Prostate gland (tissue), 2 donors: ENCODE results near the gene GOLGA2. TPM values are rescaled to one million over a fixed set of nuclear protein-coding genes. Genes with fewer than 3 reads are reported as not detected.
A peak's percentile ranks its signal among the peaks of the same experiment; 100 is the strongest.

Source experiments
- DNase-seq: peaks from one replicate; pipeline ENCODE4 v3.0.0-alpha.2; 2019; ENCODE audit warnings: low spot score
- H3K27ac ChIP-seq, 2 donors: fragments of 200-600 bp; sonication (generic); 2 replicates each; pipeline ENCODE4 v1.5.1; 2017 to 2019
- H3K27me3 ChIP-seq: fragments of 200-600 bp; sonication (generic); replicated peaks from 2 replicates; pipeline ENCODE4 v1.5.1; 2019; ENCODE audit not compliant: insufficient read depth
- H3K36me3 ChIP-seq, 2 donors: fragments of 200-600 bp; sonication (generic); 1 replicate in 1 of 2; 2 replicates in 1 of 2; pipeline versions ENCODE4 v1.5.1 to v1.8.1; 2017 to 2019
- H3K4me1 ChIP-seq: fragments of 200-600 bp; sonication (generic); replicated peaks from 2 replicates; pipeline ENCODE4 v1.5.1; 2019
- H3K4me3 ChIP-seq, 2 donors: fragments of 200-600 bp; sonication (generic); 2 replicates each; pipeline ENCODE4 v1.5.1; 2017 to 2019
- H3K9me3 ChIP-seq: fragments of 200-600 bp; sonication (generic); 2 replicates; pipeline ENCODE4 v1.5.1; 2017
- CTCF ChIP-seq, 4 experiments: fragments of 200-600 bp in 2 of 4; fragments of 450-650 bp in 2 of 4; sonication (generic) in 2 of 4; IDR thresholded peaks; 1 replicate in 3 of 4; 2 replicates in 1 of 4; pipeline ENCODE4 v1.5.1; 2016 to 2019; ENCODE audit warnings: antibody characterized with exemption in 4 of 4, mild to moderate bottlenecking in 2 of 4, moderate library complexity in 2 of 4
- POLR2A ChIP-seq: fragments of 450-650 bp; IDR thresholded peaks from one replicate; pipeline ENCODE4 v1.6.1; 2016; ENCODE audit warnings: antibody characterized with exemption, mild to moderate bottlenecking
- POLR2AphosphoS5 ChIP-seq: sonication (generic); formaldehyde crosslinking; IDR thresholded peaks from one replicate; pipeline ENCODE4 v1.6.1; 2017; ENCODE audit warnings: antibody characterized with exemption
- WGBS: methylation state at CpG from one replicate; pipeline ENCODE4 v1.1.5; 2018; 5-methylcytosine and 5-hydroxymethylcytosine counted together
- intact Hi-C: fragments of 100-400 bp; cut with DNase I; formaldehyde crosslinking; loops from one replicate; pipeline ENCODE4 v1.14.2; 2022
- total RNA-seq, 2 donors: library from RNA; depleted of rRNA; stranded (reverse); fragments of >200 nt; gene quantifications; one replicate each; pipeline ENCODE4 v1.1.0, GENCODE V29; 2016

GOLGA2 gene
- total RNA-seq = 100 to 1,000 TPM in 1 of 2 donors, 10 to 100 TPM in 1; 92.1 to 147 TPM

- WGBS = 1% methylated on average over 51 of the region's 57 CpGs
- TF ChIP-seq POLR2A = no peak
- H3K9me3 ChIP-seq = no peaks in the 10 kb centered on the region
- H3K4me3 ChIP-seq = peak within 1 kb of the TSS; percentile 65 to 91
- no peak for DNase-seq
- H3K36me3 ChIP-seq = no peaks in the 10 kb centered on the region
- peaks cover 19% of the 10 kb centered on the region for H3K4me1 ChIP-seq
- intact Hi-C loops = loop anchor here (10.0 kb wide), 1 partner anchor 81 kb away; the partner anchor contains the start of gene CIZ1
- peak within 1 kb of the TSS; percentile 85 to 91 for H3K27ac ChIP-seq
- H3K27me3 ChIP-seq = no peaks in the 10 kb centered on the region
Observed at GRCh38 chr9:128275198-128276007, at the start of gene GOLGA2. Gene GOLGA2 (minus strand): TSS chr9:128276007. CDS start chr9:128275976, 31 bp downstream.

GRCh38 chr9:128324401-128324800 lies 48.6 kb upstream of the GOLGA2 start:
- H3K4me1 ChIP-seq = peaks cover 10% of the 10 kb centered on the region
- intact Hi-C loops = no loop called here
- H3K27me3 ChIP-seq = no peaks in the 10 kb centered on the region
- no peaks in the 10 kb centered on the region for H3K9me3 ChIP-seq
- TF ChIP-seq CTCF (IDR thresholded peaks at IDR 0.05) (no peak), POLR2A (no peak), POLR2AphosphoS5 (no peak)
- no peak overlapping the region for H3K4me3 ChIP-seq
- no peak overlapping the region for H3K27ac ChIP-seq
- H3K36me3 ChIP-seq = peaks cover 0 to 5% of the 10 kb centered on the region in 2 donors
- 95% methylated on average over 1 of the region's 1 CpG for WGBS
- DNase-seq = no peak

GRCh38 chr9:128323791-128324190 lies 48.0 kb upstream of the GOLGA2 start:
- intact Hi-C loops = no loop called here
- TF ChIP-seq CTCF (IDR thresholded peaks at IDR 0.05) (no peak), POLR2A (no peak), POLR2AphosphoS5 (no peak)
- Histone ChIP-seq H3K36me3 (peaks cover 0 to 5% of the 10 kb centered on the region in 2 donors), H3K9me3 (no peaks in the 10 kb centered on the region), H3K4me3 (peak overlapping the region; percentile 70 to 86), H3K4me1 (peaks cover 10% of the 10 kb centered on the region), H3K27ac (no peak overlapping the region), H3K27me3 (no peaks in the 10 kb centered on the region)
- 81% methylated on average over 12 of the region's 12 CpGs for WGBS
- no peak for DNase-seq

GRCh38 chr9:128323212-128323730 lies 47.5 kb upstream of the GOLGA2 start:
- Histone ChIP-seq H3K4me1 (peaks cover 10% of the 10 kb centered on the region), H3K36me3 (peaks cover 0 to 5% of the 10 kb centered on the region in 2 donors), H3K9me3 (no peaks in the 10 kb centered on the region), H3K27me3 (no peaks in the 10 kb centered on the region), H3K4me3 (peak overlapping the region; percentile 70 to 86), H3K27ac (peak overlapping the region; percentile 81 to 92)
- DNase-seq = no peak
- intact Hi-C loops = no loop called here
- TF ChIP-seq POLR2A (no peak), CTCF (IDR thresholded peaks at IDR 0.05) (no peak), POLR2AphosphoS5 (no peak)
- WGBS = 24% methylated on average over 16 of the region's 16 CpGs

- intact Hi-C loops = no loop called here
- Histone ChIP-seq H3K9me3 (no peaks in the 10 kb centered on the region), H3K4me1 (peaks cover 10% of the 10 kb centered on the region), H3K27me3 (no peaks in the 10 kb centered on the region), H3K4me3 (peak within 1 kb of the TSS; percentile 70 to 86), H3K27ac (peak within 1 kb of the TSS; percentile 81 to 92), H3K36me3 (peaks cover 0 to 5% of the 10 kb centered on the region in 2 donors)
- peak; percentile 94 for DNase-seq
- TF ChIP-seq CTCF (IDR thresholded peaks at IDR 0.05) (no peak), POLR2AphosphoS5 (peak; percentile 93), POLR2A (no peak)
- WGBS = under 1% methylated on average over 66 of the region's 83 CpGs
Observed at GRCh38 chr9:128322404-128323211, 46.8 kb upstream of the GOLGA2 start, which contains the start of the genes COQ4 and TRUB2. Gene COQ4 (plus strand): TSS chr9:128322839. CDS start chr9:128322859, 20 bp downstream. Gene TRUB2 (minus strand): TSS chr9:128322447. CDS start chr9:128322408, 39 bp downstream.
